GDM1 (cell line): ENCODE data around the gene SGCE.

ENCODE experiments used
- DNase-seq: peaks from one replicate; lab custom pipeline; 2025; lab: John Stamatoyannopoulos, UW

SGCE gene

GRCh38 chr7:94565247-94565894 lies 90.6 kb downstream of the SGCE start:
- DNase-seq: no peak

DNA sequence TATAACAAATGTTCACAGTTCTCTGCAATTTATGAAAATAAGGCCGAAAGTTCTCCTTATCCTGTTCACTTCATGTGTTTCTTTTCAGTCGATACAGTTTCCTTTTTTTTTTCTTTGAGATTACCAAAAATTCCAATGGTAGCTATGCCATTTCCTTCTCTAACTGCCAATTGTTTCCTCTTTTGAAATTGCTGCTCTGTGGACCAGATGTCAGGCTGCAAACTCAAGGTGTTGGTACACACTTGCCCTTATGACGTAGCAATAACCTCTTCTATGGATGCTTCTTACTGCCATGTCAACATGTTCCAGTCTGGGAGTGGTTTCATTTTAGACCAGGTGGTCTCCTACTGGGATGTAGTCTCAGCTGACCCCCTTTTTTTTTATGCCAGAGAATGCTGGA lies 93.4 kb downstream of the SGCE start:
- no peak for DNase-seq

DNA sequence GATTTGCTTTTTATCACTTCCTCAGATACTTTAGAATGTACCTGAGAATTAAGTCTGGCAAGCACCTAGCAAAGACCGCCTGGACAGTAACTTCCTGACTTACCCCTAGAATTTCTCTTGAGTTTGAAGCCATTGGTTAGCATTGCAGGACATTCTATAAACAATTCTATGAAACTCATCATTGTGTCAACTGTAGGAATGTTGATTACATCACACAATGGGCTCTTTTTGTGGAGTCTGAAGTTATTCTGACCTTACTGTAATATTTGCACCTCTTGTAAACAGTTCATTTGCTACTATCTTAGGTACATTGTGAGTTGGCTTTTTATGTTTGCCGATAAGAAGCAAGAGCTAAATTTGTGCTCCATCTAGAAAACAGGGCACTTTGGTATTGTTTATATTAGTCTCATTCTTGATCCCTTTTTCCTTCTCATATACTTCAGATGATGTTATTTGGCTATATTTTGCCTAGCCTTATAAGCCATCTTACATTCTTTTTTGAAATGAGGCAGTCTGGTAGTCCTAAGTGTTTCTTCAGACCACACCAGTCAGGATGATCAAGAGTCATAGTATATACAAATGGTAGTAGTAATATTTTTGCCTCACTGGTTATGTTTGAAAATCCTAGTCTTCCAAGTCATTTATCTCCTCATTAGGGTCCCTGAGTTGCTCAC lies 94.0 kb downstream of the SGCE start:
- no peak for DNase-seq

DNA sequence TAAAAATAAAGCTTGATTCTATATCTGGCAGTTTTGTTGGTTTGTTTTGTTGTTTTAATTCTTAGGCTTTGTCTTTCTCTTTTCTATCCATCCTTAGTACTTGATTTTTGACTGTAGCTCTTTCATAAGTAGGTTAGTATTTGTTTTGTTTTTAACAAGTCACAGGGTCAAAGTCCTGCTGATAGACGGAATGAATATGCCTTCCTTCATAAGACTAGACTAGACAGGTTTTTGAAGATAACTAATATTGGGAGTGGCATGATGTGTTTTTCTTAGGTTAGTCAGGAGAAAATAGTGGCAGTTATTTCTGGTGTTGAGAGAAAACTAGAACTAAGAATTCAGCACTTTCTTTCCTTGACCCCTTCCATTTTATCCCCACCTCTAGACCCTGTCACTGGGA lies 96.0 kb downstream of the SGCE start:
- DNase-seq: no peak

- DNase-seq: no peak
Observed at GRCh38 chr7:94557215-94557614, 98.7 kb downstream of the SGCE start.

GRCh38 chr7:94556028-94556427 lies 99.9 kb downstream of the SGCE start:
- DNase-seq: no peak

- DNase-seq: no peak
Observed at GRCh38 chr7:94547126-94547525, 108.8 kb downstream of the SGCE start.

GRCh38 chr7:94540428-94540827 lies 115.5 kb downstream of the SGCE start:
- DNase-seq: no peak
